Measurements from ENCODE around the gene RABGAP1L.

RABGAP1L gene

DNA sequence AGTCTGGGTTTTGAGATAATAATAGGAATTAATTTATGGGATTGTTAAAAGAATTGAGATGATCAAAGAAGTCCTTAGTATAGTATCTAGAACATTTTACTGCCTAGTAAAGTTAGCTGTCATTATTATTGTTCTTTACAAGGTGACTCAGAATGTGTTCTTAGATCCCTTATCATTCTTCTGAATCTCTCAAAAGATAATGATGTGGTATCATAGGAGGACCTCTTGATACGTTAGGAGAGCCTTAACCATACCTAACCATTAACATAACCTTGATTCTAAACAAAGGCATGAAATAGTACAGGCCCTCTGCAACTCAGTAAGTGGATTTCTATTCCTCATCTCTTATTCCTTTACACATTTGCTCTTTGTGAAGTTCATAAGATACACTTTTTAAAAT is 593.8 kb downstream of the RABGAP1L start:
- CTCF ChIA-PET: no interaction called here
- Mint-ChIP-seq H3K36me3 (no peaks in the 10 kb centered on the region), H3K27me3 (no peaks in the 10 kb centered on the region), H3K4me1 (no peaks in the 10 kb centered on the region), H3K4me3 (no peak overlapping the region), H3K27ac (no peak overlapping the region), H3K9me3 (no peaks in the 10 kb centered on the region)
- no peak for DNase-seq

DNA sequence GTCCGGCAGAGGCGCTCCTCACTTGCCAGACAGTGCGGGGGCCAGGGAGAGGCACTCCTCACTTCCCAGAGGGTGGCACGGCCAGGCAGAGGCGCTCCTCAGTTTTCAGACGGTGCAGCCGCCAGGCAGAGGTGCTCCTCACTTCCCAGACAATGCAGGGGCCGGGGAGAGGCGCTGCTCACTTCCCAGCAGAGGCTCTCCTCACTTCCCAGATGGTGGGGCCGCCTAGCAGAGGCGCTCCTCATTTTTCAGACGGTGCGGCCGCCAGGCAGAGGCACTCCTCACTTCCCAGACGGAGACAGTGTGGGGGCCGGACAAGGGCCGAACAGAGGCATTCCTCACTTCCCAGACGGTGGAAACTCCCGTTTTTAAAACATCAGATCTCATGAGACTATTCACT is 602.0 kb downstream of the RABGAP1L start:
- Mint-ChIP-seq H3K4me1 (no peaks in the 10 kb centered on the region), H3K9me3 (no peaks in the 10 kb centered on the region), H3K4me3 (no peak overlapping the region), H3K27ac (no peak overlapping the region), H3K27me3 (no peaks in the 10 kb centered on the region), H3K36me3 (no peaks in the 10 kb centered on the region)
- CTCF ChIA-PET: no interaction called here
- no peak for DNase-seq

DNA sequence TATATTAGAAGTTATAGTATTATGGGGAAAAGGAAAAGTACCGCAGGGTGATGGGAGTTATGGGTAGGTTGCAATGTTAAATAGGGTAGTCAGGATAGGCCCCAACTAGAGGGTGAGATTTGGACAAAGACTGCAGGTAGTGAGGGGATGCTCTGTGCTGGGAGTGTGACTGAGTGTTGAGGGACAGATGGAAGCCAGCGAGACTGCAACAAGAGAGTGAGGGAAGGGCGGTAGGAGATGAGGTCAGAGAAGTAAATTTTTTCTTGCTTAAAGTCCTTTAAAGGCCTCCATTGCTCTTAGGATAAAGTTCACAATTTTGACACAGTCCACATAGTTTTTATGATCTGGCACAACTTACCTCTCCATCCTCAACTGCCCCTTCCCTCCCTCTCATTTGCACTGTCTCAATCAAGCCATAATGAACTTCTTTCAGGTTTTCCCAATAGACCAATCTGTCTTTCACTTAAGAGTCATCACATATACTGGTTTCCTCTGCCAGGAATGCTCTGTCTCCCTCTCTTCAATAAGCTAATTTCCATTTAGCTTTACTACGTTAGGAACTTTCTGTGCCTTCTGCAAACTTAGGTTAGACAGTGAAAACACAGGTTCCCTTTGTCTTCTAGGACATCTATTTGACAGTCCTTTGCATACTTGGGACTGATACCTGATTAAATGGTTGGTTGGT is 602.7 kb downstream of the RABGAP1L start:
- no peak overlapping the region for H3K27ac Mint-ChIP-seq
- no peak for DNase-seq
- no peaks in the 10 kb centered on the region for H3K36me3 Mint-ChIP-seq
- H3K9me3 Mint-ChIP-seq: no peaks in the 10 kb centered on the region
- H3K4me3 Mint-ChIP-seq: no peak overlapping the region
- H3K4me1 Mint-ChIP-seq: no peaks in the 10 kb centered on the region
- CTCF ChIA-PET: interaction anchor here (0.6 kb wide), 1 partner anchor 370 kb away, joined by 4 read pairs; no protein-coding TSS in a partner anchor
- no peaks in the 10 kb centered on the region for H3K27me3 Mint-ChIP-seq

DNA sequence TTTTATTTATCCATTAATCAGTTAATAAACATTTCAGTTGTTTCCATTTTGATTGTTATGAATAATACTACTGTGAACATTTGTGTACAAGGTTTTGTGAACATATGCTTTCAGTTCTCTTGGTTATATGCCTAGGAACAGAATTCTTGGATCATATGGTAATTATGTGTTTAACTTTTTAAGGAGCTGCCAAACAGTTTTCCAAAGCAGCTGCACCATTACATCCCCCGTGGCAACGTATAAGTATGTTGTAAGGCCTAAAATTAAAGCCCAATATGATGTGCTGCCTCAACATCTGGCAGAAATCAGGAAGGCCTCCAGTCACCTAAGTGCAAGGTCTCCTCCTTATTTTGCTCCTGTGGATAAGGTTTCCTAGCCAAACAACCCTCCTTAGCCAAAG is 604.9 kb downstream of the RABGAP1L start:
- H3K27ac Mint-ChIP-seq: no peak overlapping the region
- no peaks in the 10 kb centered on the region for H3K36me3 Mint-ChIP-seq
- no peak overlapping the region for H3K4me3 Mint-ChIP-seq
- CTCF ChIA-PET: no interaction called here
- H3K9me3 Mint-ChIP-seq: no peaks in the 10 kb centered on the region
- peaks cover 6% of the 10 kb centered on the region for H3K4me1 Mint-ChIP-seq
- no peaks in the 10 kb centered on the region for H3K27me3 Mint-ChIP-seq
- DNase-seq: no peak

DNA sequence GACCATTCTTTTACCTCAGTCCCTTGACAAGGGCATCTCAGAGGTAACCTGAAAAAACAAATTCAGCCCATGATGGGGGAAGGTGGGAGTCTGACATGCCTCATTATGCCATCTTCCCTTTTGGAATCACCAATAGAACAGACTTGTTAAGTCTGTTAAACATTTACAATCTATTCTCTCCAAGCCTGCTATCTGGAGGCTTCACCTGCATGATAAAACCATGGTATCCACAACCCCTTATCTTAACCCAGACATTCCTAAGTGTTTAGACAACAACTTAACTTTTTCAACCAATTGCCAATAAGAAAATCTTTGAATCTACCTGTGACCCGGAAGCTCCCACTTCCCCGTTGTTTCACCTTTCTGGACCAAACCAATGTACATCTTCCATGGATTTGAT is 607.4 kb downstream of the RABGAP1L start:
- CTCF ChIA-PET: interaction anchor here (0.9 to 2.2 kb wide), 2 partner anchors 213 to 216 kb away, joined by 3 to 7 read pairs; no protein-coding TSS in a partner anchor
- Mint-ChIP-seq H3K27me3 (no peaks in the 10 kb centered on the region), H3K4me1 (peaks cover 7% of the 10 kb centered on the region), H3K4me3 (no peak overlapping the region), H3K36me3 (no peaks in the 10 kb centered on the region), H3K27ac (no peak overlapping the region), H3K9me3 (no peaks in the 10 kb centered on the region)
- no peak for DNase-seq

DNA sequence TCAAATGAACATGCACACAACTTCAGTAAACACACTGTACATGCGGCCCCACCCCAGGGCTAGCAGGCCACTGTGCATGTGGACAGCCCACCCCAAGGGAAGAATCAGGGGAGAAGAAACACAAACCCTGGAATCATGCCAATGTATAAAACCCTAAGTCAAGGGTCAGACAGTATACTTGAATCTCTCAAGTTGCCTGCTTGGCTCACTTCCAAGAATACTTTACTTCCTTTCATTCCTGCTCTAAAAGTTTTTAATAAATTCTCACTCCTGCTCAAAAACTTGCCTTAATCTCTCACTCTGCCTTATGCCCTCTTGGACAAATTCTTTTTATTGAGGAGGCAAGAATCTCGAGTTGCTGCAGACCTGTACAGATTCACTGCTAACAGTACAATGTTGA is 609.2 kb downstream of the RABGAP1L start:
- Mint-ChIP-seq H3K27me3 (no peaks in the 10 kb centered on the region), H3K4me1 (peaks cover 7% of the 10 kb centered on the region), H3K27ac (no peak overlapping the region), H3K9me3 (no peaks in the 10 kb centered on the region), H3K36me3 (no peaks in the 10 kb centered on the region), H3K4me3 (no peak overlapping the region)
- no peak for DNase-seq
- CTCF ChIA-PET: interaction anchor here (2.2 kb wide), 1 partner anchor 214 kb away, joined by 7 read pairs; no protein-coding TSS in a partner anchor

DNA sequence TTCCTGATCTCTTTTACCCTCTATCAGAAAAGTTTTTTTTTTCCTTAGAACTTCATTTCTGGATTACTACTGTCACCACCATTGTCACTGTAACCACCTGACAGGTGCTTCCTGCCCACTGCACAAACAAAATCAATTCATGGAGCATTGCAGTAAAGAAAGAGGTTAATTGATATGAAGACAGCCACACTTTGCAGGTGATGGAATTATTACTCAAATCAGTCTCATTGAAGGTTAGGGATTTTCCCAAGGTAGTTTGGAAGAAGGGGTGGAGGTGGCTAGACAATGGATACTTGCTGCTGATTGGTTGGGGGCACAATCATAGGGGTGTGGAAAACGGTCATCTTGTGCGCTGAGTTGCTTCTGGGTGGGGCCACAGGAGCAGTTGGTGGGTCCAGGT is 609.6 kb downstream of the RABGAP1L start:
- CTCF ChIA-PET: interaction anchor here (0.7 to 1.0 kb wide), 2 partner anchors 214 to 231 kb away, joined by 3 to 4 read pairs; no protein-coding TSS in a partner anchor
- Mint-ChIP-seq H3K4me3 (no peak overlapping the region), H3K9me3 (no peaks in the 10 kb centered on the region), H3K27ac (no peak overlapping the region), H3K36me3 (no peaks in the 10 kb centered on the region), H3K27me3 (no peaks in the 10 kb centered on the region), H3K4me1 (peaks cover 7% of the 10 kb centered on the region)
- no peak for DNase-seq

DNA sequence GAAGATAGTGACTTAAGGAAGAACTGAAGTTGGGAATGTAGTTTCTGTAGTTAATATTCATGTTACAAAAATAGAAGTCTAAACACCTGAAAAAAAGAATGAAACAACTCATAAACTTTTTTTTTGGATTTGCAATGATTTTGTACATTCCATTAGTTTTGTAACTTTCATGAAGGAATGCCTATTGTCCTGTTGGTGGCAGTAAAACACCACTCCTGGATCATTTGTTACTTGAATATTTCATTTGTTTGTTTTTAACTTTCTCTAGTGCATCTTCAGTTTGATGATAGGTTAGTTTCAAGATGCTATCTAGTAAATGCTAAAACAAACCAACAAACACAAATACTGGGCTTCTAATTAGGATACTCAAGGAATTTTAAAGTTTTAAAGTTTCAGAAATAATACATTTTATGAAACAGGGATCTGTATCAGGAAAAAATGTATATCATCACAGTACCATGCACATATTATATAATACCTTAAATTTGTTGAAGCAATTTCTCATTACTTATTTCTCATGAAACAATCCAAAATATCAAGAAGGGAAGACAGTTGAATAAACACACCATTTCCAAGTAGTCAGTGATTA is 610.7 kb downstream of the RABGAP1L start:
- H3K9me3 Mint-ChIP-seq: no peaks in the 10 kb centered on the region
- peaks cover 7% of the 10 kb centered on the region for H3K4me1 Mint-ChIP-seq
- no peaks in the 10 kb centered on the region for H3K36me3 Mint-ChIP-seq
- DNase-seq: peak; percentile 21
- no peaks in the 10 kb centered on the region for H3K27me3 Mint-ChIP-seq
- CTCF ChIA-PET: interaction anchor here (0.8 to 3.3 kb wide), 6 partner anchors 30 to 229 kb away, joined by 3 to 25 read pairs (median 4); no protein-coding TSS in a partner anchor
- no peak overlapping the region for H3K27ac Mint-ChIP-seq
- no peak overlapping the region for H3K4me3 Mint-ChIP-seq

DNA sequence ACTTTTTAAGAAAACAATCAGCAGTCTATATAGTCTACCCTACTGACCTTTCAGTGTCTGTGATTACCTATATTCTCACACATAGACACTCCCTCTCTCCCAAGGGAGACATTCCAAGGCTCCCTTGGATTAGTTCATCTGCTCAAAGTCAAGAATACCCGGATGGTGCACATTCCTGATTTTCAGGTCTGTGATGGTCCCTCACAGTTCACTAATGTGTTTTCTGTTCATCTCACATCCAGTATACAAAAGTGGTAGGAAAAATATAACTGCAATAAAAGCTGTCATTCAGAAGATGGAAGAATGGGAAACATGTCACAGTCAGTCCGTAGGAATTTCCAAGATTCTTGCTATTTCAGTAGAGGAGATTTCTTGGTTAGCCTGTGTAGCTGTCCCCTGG is 616.3 kb downstream of the RABGAP1L start:
- CTCF ChIA-PET: interaction anchor here (1.2 kb wide), 1 partner anchor 208 kb away, joined by 4 read pairs; no protein-coding TSS in a partner anchor
- no peak for DNase-seq
- Mint-ChIP-seq H3K27ac (no peak overlapping the region), H3K36me3 (no peaks in the 10 kb centered on the region), H3K4me1 (peaks cover 4% of the 10 kb centered on the region), H3K4me3 (no peak overlapping the region), H3K27me3 (no peaks in the 10 kb centered on the region), H3K9me3 (no peaks in the 10 kb centered on the region)

DNA sequence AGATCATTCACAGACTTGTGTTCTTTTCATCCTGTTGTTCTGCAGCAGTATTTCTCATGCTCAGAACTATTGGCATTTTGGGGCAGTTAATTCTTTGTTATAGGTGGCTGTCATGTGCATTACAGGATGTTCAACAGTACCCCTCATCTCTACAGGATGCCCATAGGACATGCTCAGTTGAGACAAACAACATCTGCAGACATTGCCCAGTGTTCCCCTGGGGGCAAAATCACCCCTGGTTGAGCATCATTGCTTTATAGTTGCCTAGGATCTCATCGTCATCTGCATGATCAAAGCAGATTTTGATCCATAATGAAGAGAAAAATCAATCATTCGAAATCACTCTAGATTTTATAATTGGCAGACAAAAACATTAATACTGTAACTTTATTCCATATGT is 617.9 kb downstream of the RABGAP1L start:
- no peak overlapping the region for H3K27ac Mint-ChIP-seq
- no peak for DNase-seq
- no peaks in the 10 kb centered on the region for H3K9me3 Mint-ChIP-seq
- H3K4me3 Mint-ChIP-seq: no peak overlapping the region
- CTCF ChIA-PET: no interaction called here
- H3K36me3 Mint-ChIP-seq: no peaks in the 10 kb centered on the region
- H3K4me1 Mint-ChIP-seq: peaks cover 4% of the 10 kb centered on the region
- H3K27me3 Mint-ChIP-seq: no peaks in the 10 kb centered on the region

DNA sequence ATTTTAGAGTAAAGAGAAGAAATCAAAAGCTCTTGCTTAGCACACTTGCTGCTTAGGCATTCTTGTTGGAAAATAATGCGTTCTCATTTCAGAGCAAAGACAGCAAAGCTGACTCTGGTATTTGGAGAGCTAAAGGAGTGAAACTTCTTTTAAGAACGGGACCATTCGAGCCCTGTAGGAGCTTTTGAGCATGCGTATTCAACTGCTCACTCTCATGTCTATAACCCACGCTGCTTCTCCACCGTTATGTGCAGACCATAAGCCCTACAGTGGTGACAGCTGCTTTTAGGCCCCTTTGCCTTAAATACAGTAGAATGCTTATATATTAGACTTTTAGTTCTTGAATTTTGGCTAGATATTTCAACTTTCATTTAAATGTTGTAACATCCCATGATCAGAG is 626.2 kb downstream of the RABGAP1L start:
- H3K27ac Mint-ChIP-seq: no peak overlapping the region
- CTCF ChIA-PET: no interaction called here
- no peaks in the 10 kb centered on the region for H3K27me3 Mint-ChIP-seq
- H3K4me3 Mint-ChIP-seq: no peak overlapping the region
- H3K4me1 Mint-ChIP-seq: peaks cover 8% of the 10 kb centered on the region
- H3K36me3 Mint-ChIP-seq: no peaks in the 10 kb centered on the region
- DNase-seq: no peak
- peaks cover 4% of the 10 kb centered on the region for H3K9me3 Mint-ChIP-seq

DNA sequence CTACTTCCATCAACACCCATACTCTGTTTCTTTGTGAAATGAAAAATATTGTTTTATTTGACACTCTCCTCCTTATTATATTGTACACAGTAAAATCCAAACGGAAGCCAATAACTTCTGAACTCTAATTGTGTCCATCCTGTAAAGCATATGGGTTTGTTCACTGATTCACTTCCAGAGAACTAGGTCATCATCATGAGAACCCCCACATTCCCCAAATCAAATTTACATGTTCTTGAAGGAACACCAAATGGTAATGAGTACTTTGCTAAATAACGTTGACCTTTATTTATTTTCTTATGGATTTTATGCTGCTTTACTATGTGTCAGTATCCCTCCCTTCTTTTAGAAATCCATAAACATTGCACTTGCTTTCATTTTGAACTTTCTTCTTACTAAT is 627.0 kb downstream of the RABGAP1L start:
- Mint-ChIP-seq H3K27me3 (no peaks in the 10 kb centered on the region), H3K36me3 (no peaks in the 10 kb centered on the region), H3K27ac (no peak overlapping the region), H3K4me3 (no peak overlapping the region), H3K4me1 (peaks cover 8% of the 10 kb centered on the region), H3K9me3 (peaks cover 4% of the 10 kb centered on the region)
- DNase-seq: no peak
- CTCF ChIA-PET: no interaction called here

DNA sequence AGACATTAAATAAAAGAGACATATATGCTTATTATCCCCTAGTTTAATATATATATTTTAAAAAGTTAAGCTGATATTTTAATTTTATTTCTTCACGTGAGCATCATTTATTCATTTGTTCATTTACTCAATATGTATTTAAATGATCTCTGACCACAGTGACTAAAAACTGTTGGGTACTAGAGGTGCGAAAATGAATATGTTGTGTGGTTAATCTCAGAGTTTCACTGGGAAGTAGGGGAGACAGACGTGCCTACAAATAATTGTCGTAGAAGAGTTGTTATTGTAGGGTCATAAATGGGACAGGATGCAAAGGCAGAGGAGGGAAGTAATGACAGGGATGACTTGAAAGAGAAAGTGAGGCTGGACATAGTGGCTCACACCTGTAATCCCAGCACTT is 627.4 kb downstream of the RABGAP1L start:
- no peaks in the 10 kb centered on the region for H3K36me3 Mint-ChIP-seq
- no peak overlapping the region for H3K27ac Mint-ChIP-seq
- no peak for DNase-seq
- no peak overlapping the region for H3K4me3 Mint-ChIP-seq
- H3K9me3 Mint-ChIP-seq: peaks cover 4% of the 10 kb centered on the region
- no peaks in the 10 kb centered on the region for H3K27me3 Mint-ChIP-seq
- H3K4me1 Mint-ChIP-seq: peaks cover 8% of the 10 kb centered on the region
- CTCF ChIA-PET: no interaction called here

DNA sequence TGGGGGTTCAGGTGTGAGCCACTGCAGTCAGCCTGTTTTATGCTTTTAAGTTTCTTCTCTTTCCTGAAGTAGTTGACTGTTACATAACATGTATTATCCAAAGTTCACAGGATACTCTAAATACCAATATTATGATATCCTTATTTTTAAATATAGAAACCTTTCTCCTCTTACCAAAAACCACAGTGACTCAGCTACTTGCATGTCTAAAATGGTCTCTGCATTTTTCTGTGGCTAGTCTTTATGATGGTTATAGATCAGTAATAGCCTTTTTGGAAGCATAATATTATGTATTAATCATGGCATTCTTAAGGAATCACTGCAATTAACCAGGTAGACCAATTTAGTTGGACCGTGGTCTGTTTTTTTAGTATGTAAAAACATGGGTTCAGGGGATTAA is 629.7 kb downstream of the RABGAP1L start:
- CTCF ChIA-PET: interaction anchor here (0.7 kb wide), 1 partner anchor 75 kb away, joined by 3 read pairs; no protein-coding TSS in a partner anchor
- Mint-ChIP-seq H3K27me3 (no peaks in the 10 kb centered on the region), H3K4me3 (no peak overlapping the region), H3K9me3 (no peaks in the 10 kb centered on the region), H3K36me3 (no peaks in the 10 kb centered on the region), H3K27ac (no peak overlapping the region), H3K4me1 (peaks cover 11% of the 10 kb centered on the region)
- DNase-seq: no peak

DNA sequence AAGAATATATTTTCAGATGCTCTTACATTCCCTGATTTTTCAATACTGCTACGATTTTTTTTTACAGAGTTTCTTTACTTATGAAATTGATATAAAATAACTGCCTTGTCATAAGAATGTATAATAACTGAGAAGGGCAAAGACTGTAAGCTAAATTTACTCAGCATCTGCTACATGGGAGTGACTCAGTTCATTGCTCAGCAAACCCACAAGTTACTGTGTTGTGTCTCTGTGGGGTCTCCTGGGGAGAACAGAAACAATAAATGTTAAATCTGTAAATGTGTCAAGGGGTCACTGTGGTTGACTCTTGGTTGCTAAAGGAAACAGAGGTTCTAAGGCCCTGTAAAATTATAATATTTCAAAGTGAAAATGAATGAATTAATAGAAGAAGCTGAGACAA is 630.1 kb downstream of the RABGAP1L start:
- H3K27me3 Mint-ChIP-seq: no peaks in the 10 kb centered on the region
- CTCF ChIA-PET: interaction anchor here (0.7 kb wide), 1 partner anchor 74 kb away, joined by 3 read pairs; no protein-coding TSS in a partner anchor
- no peak overlapping the region for H3K4me3 Mint-ChIP-seq
- peaks cover 11% of the 10 kb centered on the region for H3K4me1 Mint-ChIP-seq
- DNase-seq: no peak
- no peaks in the 10 kb centered on the region for H3K9me3 Mint-ChIP-seq
- no peaks in the 10 kb centered on the region for H3K36me3 Mint-ChIP-seq
- no peak overlapping the region for H3K27ac Mint-ChIP-seq

All from activated naive CD4-positive, alpha-beta T cell treated with anti-CD3 and anti-CD28 coated beads, Interleukin-2, amount 10 ng/mL, durations not matched to agents 7 days and 5 days (primary cell).